GM18867 (cell line): ENCODE measurements around the gene DAP.
"Not testable (repeated sequence)": the region's sequence is repeated elsewhere in the genome, so short reads cannot be mapped to it uniquely, and the experiment has no call there.

ENCODE experiments used
- ATAC-seq: cut with Tn5 transposase; IDR thresholded peaks from one replicate; pipeline ENCODE4 v1.9.1; 2021; ENCODE audit warnings: mild to moderate bottlenecking, moderate library complexity; ENCODE audit not compliant: unreplicated experiment

Gene DAP

DNA sequence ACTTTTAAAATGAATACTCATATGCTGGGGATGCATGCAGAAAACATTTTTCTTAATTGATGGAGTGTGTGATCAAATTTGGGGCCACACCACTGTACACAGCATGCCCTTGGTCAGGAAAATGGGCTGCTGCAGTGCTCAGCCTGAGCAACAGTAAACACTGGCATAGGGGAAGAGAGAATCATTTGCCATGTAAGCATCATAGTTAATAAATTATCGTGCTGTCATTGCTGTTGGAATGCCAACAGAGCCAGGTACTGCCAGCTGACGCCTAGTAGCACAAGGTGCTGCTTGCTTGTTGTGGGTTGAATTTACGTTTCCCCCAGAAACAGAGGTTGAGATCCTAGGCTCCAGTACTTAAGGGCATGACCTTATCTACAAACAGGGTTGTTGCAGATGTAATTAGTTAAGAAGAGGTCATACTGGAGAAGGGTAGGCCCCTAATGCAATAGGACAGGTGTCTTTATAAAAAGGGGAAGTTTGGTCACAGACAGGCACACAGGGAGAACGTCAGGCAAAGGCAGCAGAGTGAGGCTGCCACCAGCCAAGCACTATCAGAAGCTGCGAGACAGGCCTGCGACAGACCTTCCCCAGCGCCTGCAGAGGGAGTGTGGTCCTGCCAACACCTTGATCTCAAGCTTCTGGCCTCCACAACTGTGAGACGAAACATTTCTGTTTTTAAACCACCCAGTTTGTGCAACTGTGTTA is 25.3 kb downstream of the DAP start:
- ATAC-seq = peak; percentile 60

GRCh38 chr5:10734832-10735523 is 26.1 kb downstream of the DAP start:
- ATAC-seq = no peak

- no peak for ATAC-seq
These were observed 26.9 kb downstream of the DAP start for GRCh38 chr5:10734037-10734709.

- ATAC-seq = no peak
These were observed 27.6 kb downstream of the DAP start for GRCh38 chr5:10733426-10733825.

GRCh38 chr5:10731913-10732312 is 29.1 kb downstream of the DAP start:
- ATAC-seq = no peak

DNA sequence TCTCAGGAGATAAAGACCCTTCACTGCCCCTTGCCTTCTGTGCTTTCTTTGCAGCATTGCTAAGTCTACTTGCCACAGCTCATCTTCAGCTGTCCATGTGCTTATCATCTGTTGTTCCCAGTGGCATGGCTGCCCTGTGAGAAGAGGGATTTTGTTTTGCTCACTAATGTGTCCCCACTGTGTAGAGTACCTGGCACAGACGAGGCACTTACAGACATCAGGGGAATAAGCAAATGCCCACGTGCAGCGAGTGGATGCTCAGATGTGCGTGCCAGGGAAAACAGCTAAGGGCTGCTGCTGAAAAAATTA is 31.0 kb downstream of the DAP start:
- no peak for ATAC-seq

GRCh38 chr5:10729320-10730042 is 31.6 kb downstream of the DAP start:
- no peak for ATAC-seq

GRCh38 chr5:10728679-10729078 is 32.4 kb downstream of the DAP start:
- ATAC-seq = no peak

- no peak for ATAC-seq
These were observed 33.2 kb downstream of the DAP start for GRCh38 chr5:10727861-10728260.

GRCh38 chr5:10726913-10727517 is 34.0 kb downstream of the DAP start:
- ATAC-seq = peak; percentile 95

GRCh38 chr5:10726179-10726912 is 34.7 kb downstream of the DAP start:
- peak; percentile 6 for ATAC-seq

DNA sequence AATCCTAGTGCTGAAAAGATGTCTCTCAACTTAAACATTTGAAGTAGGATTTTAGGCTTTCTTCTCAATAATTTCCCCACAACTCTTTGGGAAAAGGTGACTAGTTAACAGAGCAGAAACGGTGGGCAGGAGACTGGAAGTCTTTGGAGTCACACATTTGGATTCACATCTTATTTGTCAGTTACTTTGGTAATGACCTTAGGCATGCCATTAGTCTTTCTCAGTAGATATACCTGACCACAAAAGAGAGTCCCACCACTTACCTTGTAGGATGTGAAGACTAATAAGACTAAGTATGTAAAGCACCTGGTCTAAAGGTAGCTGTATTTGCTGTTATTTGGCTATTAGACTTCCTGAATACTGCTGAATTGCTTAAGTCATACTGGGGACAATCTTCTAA is 35.4 kb downstream of the DAP start:
- no peak for ATAC-seq

DNA sequence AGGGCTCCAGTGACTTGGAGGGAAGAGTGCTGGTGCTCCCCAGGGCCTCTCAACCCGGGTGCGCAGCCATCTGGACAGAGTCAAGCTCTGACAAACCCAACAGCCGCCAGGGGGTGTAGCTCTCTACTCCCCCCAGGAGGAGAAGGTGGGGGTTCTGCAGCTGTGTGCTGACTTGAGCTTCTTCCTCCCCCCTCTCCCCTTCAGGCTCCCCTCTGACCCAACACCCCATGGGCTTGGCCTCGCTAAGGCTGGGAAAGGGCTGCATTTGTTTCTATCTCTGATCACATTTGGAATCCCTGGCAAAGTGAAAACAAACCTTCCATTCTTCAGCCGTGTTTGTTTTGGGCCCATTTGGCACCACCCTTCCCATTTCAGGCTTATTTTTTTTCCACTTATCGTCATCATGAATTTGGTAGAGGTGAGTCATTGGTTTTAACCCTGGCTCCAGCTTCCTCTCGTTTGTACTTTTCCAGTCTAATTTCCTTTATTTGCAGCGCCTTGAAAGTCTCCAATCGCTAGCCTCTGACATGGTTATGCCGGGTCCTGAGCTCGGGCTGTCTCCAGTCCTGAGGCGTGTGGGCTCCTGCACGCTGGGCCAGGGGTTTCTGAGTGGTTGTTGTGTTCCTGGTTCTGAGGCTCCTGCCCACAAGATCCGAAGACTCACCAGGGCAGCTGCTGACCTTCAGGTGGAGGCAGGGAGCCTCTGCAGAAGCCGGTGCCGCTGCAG is 36.1 kb downstream of the DAP start:
- no peak for ATAC-seq

GRCh38 chr5:10723514-10723913 is 37.5 kb downstream of the DAP start:
- ATAC-seq = no peak

GRCh38 chr5:10720766-10721165 is 40.3 kb downstream of the DAP start:
- ATAC-seq = not testable (repeated sequence)

DNA sequence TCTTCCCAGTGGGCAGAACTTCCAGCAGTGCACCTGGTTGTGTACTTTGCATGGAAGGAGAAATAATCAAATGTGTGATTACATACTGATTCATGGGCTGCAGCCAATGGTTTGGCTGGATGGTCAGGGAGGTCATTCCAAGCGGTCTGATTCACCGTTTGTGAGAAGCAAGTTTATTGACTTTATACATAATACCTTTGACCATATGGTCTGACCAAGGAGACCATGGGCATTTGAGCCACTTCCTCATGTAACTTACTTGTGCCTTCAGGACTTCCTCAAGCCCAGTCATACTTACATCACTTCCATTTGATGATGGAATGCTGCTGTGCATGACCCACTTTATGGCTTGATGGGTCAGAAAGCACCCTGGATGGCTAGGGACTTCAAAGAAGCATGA is 41.1 kb downstream of the DAP start:
- no peak for ATAC-seq

- not testable (repeated sequence) for ATAC-seq
These were observed 42.4 kb downstream of the DAP start for GRCh38 chr5:10718617-10719016.

GRCh38 chr5:10716825-10717224 is 44.2 kb downstream of the DAP start:
- not testable (repeated sequence) for ATAC-seq

DNA sequence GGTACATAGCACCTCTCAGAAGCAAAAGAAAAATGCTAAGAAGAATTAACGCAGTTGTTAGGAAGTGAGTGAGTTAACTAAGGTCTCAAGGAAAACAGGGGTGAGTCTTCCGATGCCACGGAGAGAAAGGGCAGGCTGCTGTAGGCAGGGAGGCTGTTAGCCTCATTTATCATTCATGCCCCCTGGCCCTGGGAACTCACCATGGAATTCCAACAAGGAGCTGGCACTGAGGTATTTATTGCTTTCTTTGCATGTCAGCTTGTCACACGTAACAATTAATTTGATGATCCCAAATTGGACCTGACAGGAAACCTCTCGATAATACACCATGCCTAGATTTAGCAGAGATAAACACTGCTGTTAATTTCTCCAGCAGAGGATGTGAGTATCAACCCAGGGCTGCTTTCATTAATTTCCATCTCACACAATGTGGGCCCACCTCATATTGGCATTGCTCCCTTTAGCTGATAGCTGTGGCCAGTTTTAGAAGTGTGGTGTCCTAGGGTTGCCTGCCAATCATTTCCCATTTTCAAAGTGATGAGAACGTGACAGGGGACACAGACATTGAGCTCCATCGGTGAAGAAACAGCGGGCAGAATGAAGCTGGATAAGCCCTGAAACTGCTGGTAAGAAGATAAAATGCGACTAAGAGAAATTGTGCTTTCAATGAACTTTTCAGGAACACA is 45.3 kb downstream of the DAP start:
- ATAC-seq = no peak
